HepG2 (cell line): ENCODE results near the gene CKS1B. TPM values are rescaled to one million over a fixed set of nuclear protein-coding genes. Genes with fewer than 3 reads are reported as not detected.
A peak's percentile ranks its signal among the peaks of the same experiment; 100 is the strongest.

Source experiments
- AGO2 ChIP-seq: fragments of 200-400 bp; formaldehyde crosslinking; optimal IDR thresholded peaks from 2 replicates; pipeline ENCODE3; 2017; ENCODE audit warnings: mild to moderate bottlenecking, low read depth, low read length, moderate library complexity
- ASH2L ChIP-seq: fragments of 300-600, 200-600 bp; sonication (generic); IDR thresholded peaks from 2 replicates; pipeline ENCODE4 v1.7.0; 2017; ENCODE audit warnings: low read depth, mild to moderate bottlenecking, moderate library complexity, mixed read lengths, low read length; ENCODE audit not compliant: insufficient read length
- CCDC6 ChIP-seq: sonication (generic); formaldehyde crosslinking; IDR thresholded peaks from 2 replicates; pipeline ENCODE4 v1.8.1; 2022; ENCODE audit warnings: mild to moderate bottlenecking, missing genetic modification reagents, moderate library complexity
- HMG20A ChIP-seq: IDR thresholded peaks from 2 replicates; pipeline ENCODE4 v1.6.1; 2016; ENCODE audit warnings: borderline replicate concordance
- MEF2D ChIP-seq: sonication (generic); formaldehyde crosslinking; IDR thresholded peaks from 2 replicates; pipeline ENCODE4 v1.5.1; 2020; ENCODE audit warnings: mild to moderate bottlenecking, missing genetic modification reagents
- MIER2 ChIP-seq: IDR thresholded peaks from 2 replicates; pipeline ENCODE4 v1.6.1; 2016; ENCODE audit warnings: missing biosample characterization, missing genetic modification reagents
- NONO ChIP-seq, 2 experiments: fragments of 450-650 bp in 1 of 2; sonication (generic) in 1 of 2; formaldehyde crosslinking in 1 of 2; IDR thresholded peaks in 1 of 2; conservative IDR thresholded peaks in 1 of 2; 2 replicates each; pipeline versions ENCODE4 v1.6.1 to v1.8.0; 2017 to 2022; ENCODE audit warnings: mild to moderate bottlenecking in 1 of 2, missing genetic modification reagents in 1 of 2, moderate library complexity in 1 of 2
- NR2C2 ChIP-seq: sonication (generic); formaldehyde crosslinking; IDR thresholded peaks from 2 replicates; pipeline ENCODE4 v1.4.0; 2020; ENCODE audit warnings: missing genetic modification reagents, mild to moderate bottlenecking, moderate library complexity, borderline replicate concordance
- PAX8 ChIP-seq: sonication (generic); formaldehyde crosslinking; IDR thresholded peaks from 2 replicates; pipeline ENCODE4 v1.8.0; 2022; ENCODE audit warnings: mild to moderate bottlenecking, missing genetic modification reagents, borderline replicate concordance
- PRPF4 ChIP-seq: fragments of 200-400 bp; formaldehyde crosslinking; IDR thresholded peaks from 2 replicates; pipeline ENCODE4 v1.6.1; 2016; ENCODE audit warnings: low read length, low read depth; ENCODE audit not compliant: poor library complexity, severe bottlenecking
- RFX1 ChIP-seq: fragments of 450-650 bp; IDR thresholded peaks from 2 replicates; pipeline ENCODE4 v1.6.1; 2017
- RFXANK ChIP-seq: IDR thresholded peaks from 2 replicates; pipeline ENCODE4 v1.6.1; 2016
- RXRB ChIP-seq: IDR thresholded peaks from 2 replicates; pipeline ENCODE4 v1.6.1; 2016; ENCODE audit warnings: borderline replicate concordance, missing genetic modification reagents, missing compliant biosample characterization
- SETDB1 ChIP-seq: sonication (generic); formaldehyde crosslinking; IDR thresholded peaks from 2 replicates; pipeline ENCODE4 v1.5.1; 2020; ENCODE audit warnings: missing genetic modification reagents, mild to moderate bottlenecking, borderline replicate concordance
- TBX2 ChIP-seq: sonication (generic); formaldehyde crosslinking; IDR thresholded peaks from 2 replicates; pipeline ENCODE4 v1.5.0; 2020; ENCODE audit warnings: missing genetic modification reagents, mild to moderate bottlenecking, borderline replicate concordance
- ZNF547 ChIP-seq: sonication (generic); formaldehyde crosslinking; IDR thresholded peaks from 2 replicates; pipeline ENCODE4 v1.5.1; 2020; ENCODE audit warnings: mild to moderate bottlenecking, missing genetic modification reagents
- ZNF563 ChIP-seq: sonication (generic); formaldehyde crosslinking; IDR thresholded peaks from 2 replicates; pipeline ENCODE4 v1.8.0; 2022; ENCODE audit warnings: mild to moderate bottlenecking, moderate library complexity, missing genetic modification reagents
- ZNF776 ChIP-seq: sonication (generic); formaldehyde crosslinking; IDR thresholded peaks from 2 replicates; pipeline ENCODE4 v1.4.0; 2020; ENCODE audit warnings: mild to moderate bottlenecking, missing genetic modification reagents
- ZNF850 ChIP-seq: sonication (generic); formaldehyde crosslinking; conservative IDR thresholded peaks from 2 replicates; pipeline ENCODE4 v1.9.0; 2021; ENCODE audit warnings: mild to moderate bottlenecking, missing genetic modification reagents
- polyA plus RNA-seq, 8 experiments: library from polyadenylated mRNA; depleted of rRNA in 3 of 8; stranded (reverse) in 7 of 8; unstranded in 1 of 8; fragments of >200 nt; fragmentation: Illumina TruSeq in 4 of 8; extraction: Trizol in 4 of 8; gene quantifications; 2 replicates each; pipeline versions ENCODE4 v1.2.1 to v1.2.3, GENCODE V29; 2011 to 2016; ENCODE audit warnings: low read depth in 4 of 8, missing spikeins in 1 of 8, mixed read lengths in 1 of 8; ENCODE audit not compliant: insufficient read depth in 1 of 8
- total RNA-seq, 5 experiments: library from RNA; depleted of rRNA; stranded (reverse); fragments of >200 nt; fragmentation: Illumina TruSeq; extraction: Trizol; gene quantifications; 2 replicates each; pipeline ENCODE4 v1.2.3, GENCODE V29; 2016; ENCODE audit warnings: low read depth in 1 of 5
- TF ChIP-seq, protein P1 (sequence below): sonication (generic); formaldehyde crosslinking; IDR thresholded peaks from 2 replicates; pipeline ENCODE4 v1.4.0; 2020; ENCODE audit warnings: low read depth, missing genetic modification reagents
- TF ChIP-seq, protein P2 (sequence below): sonication (generic); formaldehyde crosslinking; IDR thresholded peaks from 2 replicates; pipeline ENCODE4 v1.8.1; 2023; ENCODE audit warnings: missing genetic modification reagents, mild to moderate bottlenecking, borderline replicate concordance
- TF ChIP-seq, protein P3 (sequence below): sonication (generic); formaldehyde crosslinking; IDR thresholded peaks from 2 replicates; pipeline ENCODE4 v1.4.0; 2020; ENCODE audit warnings: missing genetic modification reagents
- TF ChIP-seq, protein P4 (sequence below): sonication (generic); formaldehyde crosslinking; IDR thresholded peaks from 2 replicates; pipeline ENCODE4 v1.4.0; 2020; ENCODE audit warnings: missing genetic modification reagents, borderline replicate concordance

The CKS1B gene
- total and polyA plus RNA-seq, 2 of the 13 experiments (the other 11 are each of a cell fraction or from before 2014, with no cell fraction given), result 217 to 222 TPM

DNA sequence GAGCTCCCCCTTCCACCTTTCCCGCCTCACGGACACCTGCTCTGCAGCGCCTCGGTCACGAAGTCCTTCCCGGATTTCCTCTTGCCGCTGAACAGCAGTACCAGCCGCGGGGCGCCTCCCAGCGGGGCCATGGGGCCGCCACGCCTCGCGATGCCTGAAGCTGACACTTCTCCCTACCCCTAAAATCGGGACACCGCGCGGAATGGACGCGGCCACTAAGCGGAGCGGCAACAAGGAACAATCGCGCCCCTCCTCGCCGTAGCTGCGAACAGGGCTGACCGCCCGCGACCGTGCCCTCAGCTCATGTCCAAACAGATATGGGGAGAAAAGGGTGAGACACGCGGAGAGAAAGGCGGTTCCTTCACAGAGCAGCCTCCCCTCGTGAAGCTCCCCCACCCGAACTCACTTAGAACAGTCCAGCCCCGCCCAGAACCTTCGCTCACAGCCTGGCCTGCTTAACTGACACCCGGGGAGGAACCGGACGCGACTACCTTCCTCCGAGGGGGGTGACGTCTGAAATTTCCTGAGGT is 37.9 kb upstream of the CKS1B start, which contains the start of gene PMVK (continued):
- TF ChIP-seq NONO (IDR thresholded peaks at IDR 0.05) (no peak), NONO (CRISPR knock-in tag; conservative IDR thresholded peaks at IDR 0.05) (peak; percentile 85), PRPF4 (no peak), RXRB (CRISPR knock-in tag) (peak; percentile 85), ZNF776 (CRISPR knock-in tag) (peak; percentile 100), MIER2 (CRISPR knock-in tag) (peak; percentile 86), PAX8 (CRISPR knock-in tag) (peak; percentile 99; the same call in 1 of the 2 replicates), NR2C2 (peak; percentile 83), SETDB1 (peak; percentile 91; the same call in 1 of the 2 replicates), MEF2D (CRISPR knock-in tag) (peak; percentile 97), ZNF563 (CRISPR knock-in tag) (peak; percentile 99), HMG20A (peak; percentile 51; the same call in 1 of the 2 replicates), ZNF850 (CRISPR knock-in tag) (no peak), ZNF547 (CRISPR knock-in tag) (peak; percentile 99), RFXANK (CRISPR knock-in tag) (peak; percentile 88; the same call in 1 of the 2 replicates), TBX2 (peak; percentile 97), ASH2L (no peak), RFX1 (no peak), AGO2 (peak; percentile 63), CCDC6 (peak; percentile 99)
- TF ChIP-seq, protein P1, sequence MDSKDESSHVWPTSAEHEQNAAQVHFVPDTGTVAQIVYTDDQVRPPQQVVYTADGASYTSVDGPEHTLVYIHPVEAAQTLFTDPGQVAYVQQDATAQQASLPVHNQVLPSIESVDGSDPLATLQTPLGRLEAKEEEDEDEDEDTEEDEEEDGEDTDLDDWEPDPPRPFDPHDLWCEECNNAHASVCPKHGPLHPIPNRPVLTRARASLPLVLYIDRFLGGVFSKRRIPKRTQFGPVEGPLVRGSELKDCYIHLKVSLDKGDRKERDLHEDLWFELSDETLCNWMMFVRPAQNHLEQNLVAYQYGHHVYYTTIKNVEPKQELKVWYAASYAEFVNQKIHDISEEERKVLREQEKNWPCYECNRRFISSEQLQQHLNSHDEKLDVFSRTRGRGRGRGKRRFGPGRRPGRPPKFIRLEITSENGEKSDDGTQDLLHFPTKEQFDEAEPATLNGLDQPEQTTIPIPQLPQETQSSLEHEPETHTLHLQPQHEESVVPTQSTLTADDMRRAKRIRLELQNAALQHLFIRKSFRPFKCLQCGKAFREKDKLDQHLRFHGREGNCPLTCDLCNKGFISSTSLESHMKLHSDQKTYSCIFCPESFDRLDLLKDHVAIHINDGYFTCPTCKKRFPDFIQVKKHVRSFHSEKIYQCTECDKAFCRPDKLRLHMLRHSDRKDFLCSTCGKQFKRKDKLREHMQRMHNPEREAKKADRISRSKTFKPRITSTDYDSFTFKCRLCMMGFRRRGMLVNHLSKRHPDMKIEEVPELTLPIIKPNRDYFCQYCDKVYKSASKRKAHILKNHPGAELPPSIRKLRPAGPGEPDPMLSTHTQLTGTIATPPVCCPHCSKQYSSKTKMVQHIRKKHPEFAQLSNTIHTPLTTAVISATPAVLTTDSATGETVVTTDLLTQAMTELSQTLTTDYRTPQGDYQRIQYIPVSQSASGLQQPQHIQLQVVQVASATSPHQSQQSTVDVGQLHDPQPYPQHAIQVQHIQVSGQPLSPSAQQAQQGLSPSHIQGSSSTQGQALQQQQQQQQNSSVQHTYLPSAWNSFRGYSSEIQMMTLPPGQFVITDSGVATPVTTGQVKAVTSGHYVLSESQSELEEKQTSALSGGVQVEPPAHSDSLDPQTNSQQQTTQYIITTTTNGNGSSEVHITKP (CRISPR knock-in tag), result peak; percentile 98
- TF ChIP-seq, protein P2, sequence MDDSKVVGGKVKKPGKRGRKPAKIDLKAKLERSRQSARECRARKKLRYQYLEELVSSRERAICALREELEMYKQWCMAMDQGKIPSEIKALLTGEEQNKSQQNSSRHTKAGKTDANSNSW, result peak; percentile 92; the same call in 1 of the 2 replicates
- TF ChIP-seq, protein P3, sequence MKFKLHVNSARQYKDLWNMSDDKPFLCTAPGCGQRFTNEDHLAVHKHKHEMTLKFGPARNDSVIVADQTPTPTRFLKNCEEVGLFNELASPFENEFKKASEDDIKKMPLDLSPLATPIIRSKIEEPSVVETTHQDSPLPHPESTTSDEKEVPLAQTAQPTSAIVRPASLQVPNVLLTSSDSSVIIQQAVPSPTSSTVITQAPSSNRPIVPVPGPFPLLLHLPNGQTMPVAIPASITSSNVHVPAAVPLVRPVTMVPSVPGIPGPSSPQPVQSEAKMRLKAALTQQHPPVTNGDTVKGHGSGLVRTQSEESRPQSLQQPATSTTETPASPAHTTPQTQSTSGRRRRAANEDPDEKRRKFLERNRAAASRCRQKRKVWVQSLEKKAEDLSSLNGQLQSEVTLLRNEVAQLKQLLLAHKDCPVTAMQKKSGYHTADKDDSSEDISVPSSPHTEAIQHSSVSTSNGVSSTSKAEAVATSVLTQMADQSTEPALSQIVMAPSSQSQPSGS (CRISPR knock-in tag), result peak; percentile 67
- TF ChIP-seq, protein P4, sequence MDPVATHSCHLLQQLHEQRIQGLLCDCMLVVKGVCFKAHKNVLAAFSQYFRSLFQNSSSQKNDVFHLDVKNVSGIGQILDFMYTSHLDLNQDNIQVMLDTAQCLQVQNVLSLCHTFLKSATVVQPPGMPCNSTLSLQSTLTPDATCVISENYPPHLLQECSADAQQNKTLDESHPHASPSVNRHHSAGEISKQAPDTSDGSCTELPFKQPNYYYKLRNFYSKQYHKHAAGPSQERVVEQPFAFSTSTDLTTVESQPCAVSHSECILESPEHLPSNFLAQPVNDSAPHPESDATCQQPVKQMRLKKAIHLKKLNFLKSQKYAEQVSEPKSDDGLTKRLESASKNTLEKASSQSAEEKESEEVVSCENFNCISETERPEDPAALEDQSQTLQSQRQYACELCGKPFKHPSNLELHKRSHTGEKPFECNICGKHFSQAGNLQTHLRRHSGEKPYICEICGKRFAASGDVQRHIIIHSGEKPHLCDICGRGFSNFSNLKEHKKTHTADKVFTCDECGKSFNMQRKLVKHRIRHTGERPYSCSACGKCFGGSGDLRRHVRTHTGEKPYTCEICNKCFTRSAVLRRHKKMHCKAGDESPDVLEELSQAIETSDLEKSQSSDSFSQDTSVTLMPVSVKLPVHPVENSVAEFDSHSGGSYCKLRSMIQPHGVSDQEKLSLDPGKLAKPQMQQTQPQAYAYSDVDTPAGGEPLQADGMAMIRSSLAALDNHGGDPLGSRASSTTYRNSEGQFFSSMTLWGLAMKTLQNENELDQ (CRISPR knock-in tag), result no peak
